ENCODE data around the gene GTPBP10. TPM values are rescaled to one million over a fixed set of nuclear protein-coding genes. Genes with fewer than 3 reads are reported as not detected.

The GTPBP10 gene
- total RNA-seq, 1 experiment from 2014 or later: 23.3 TPM

DNA sequence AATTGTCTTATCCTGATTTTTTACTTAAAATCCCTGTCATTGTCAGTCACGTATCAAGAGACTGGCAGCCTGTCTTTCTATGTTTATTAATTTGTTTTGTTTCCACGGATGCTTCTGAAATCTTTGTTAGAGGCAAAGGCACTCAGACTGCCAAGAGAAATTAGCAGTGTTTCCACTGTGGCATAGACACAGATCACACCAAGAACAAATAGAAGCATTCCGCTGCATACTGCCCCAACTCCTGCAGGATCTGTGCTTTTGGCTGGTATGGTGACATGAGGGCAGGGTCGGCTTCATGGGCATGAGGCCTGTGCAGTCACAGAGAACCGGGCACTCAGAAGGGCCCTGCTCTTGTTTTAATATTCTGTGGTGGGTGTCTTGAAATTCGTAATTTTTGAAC is 75.1 kb downstream of the GTPBP10 start:
- no peak overlapping the region for H3T11ph ChIP-seq (ENCODE audit: low read length)
- no peak overlapping the region for H4K8ac ChIP-seq (replicated peaks; ENCODE audit: insufficient read length, low read depth, low read length)
- no peak overlapping the region for H3K4me2 ChIP-seq (ENCODE audit: insufficient read depth, insufficient read length, low read length)
- H3K9me3 ChIP-seq (ENCODE audit: control insufficient read depth, low read depth, low read length): peaks cover 4% of the 10 kb centered on the region
- H2AFZ ChIP-seq (ENCODE audit: low read length): no peak overlapping the region
- Mint-ChIP-seq H3K27ac (peak overlapping the region in 1 of 3 experiments; percentile 77; a peak in 1 of 7 replicates), H3K36me3 (ENCODE audit: insufficient read depth in 1 of 3, low read depth in 3 of 3) (peaks cover 5 to 13% (median 7%) of the 10 kb centered on the region in 3 experiments; a peak in 6 of 7 replicates), H3K27me3 (ENCODE audit: low read depth) (no peaks in the 10 kb centered on the region), H3K9me3 (peaks cover 5 to 13% of the 10 kb centered on the region in 2 experiments; a peak in 4 of 5 replicates), H3K4me1 (no peaks in the 10 kb centered on the region), H3K4me3 (no peak overlapping the region)
- no peak overlapping the region for H3K4ac ChIP-seq (ENCODE audit: low read depth, low read length)
- no peak overlapping the region for H4K5ac ChIP-seq (ENCODE audit: insufficient read length, low read depth, low read length)
- H2BK20ac ChIP-seq (ENCODE audit: low read depth, low read length, poor library complexity, severe bottlenecking): no peak overlapping the region
- no peak overlapping the region for H3K18ac ChIP-seq (ENCODE audit: insufficient read length, low read depth, low read length)
- no peaks in the 10 kb centered on the region for H3K79me2 ChIP-seq (ENCODE audit: insufficient read depth, low read length)
- H2AK5ac ChIP-seq (ENCODE audit: insufficient read length, low read length): no peak overlapping the region
- no peak overlapping the region for H2BK15ac ChIP-seq (ENCODE audit: low read depth, low read length)
- H3K56ac ChIP-seq (ENCODE audit: insufficient read length, low read depth, low read length): no peak overlapping the region
- H3K79me1 ChIP-seq (ENCODE audit: insufficient read depth, low read depth, low read length, poor library complexity, severe bottlenecking): no peaks in the 10 kb centered on the region
- H2BK12ac ChIP-seq (ENCODE audit: insufficient read length, low read depth, low read length): no peak overlapping the region
- H3K27ac ChIP-seq (ENCODE audit: insufficient read length, low read depth, low read length): no peak overlapping the region
- no peaks in the 10 kb centered on the region for H3K4me1 ChIP-seq (ENCODE audit: insufficient read depth, low read length)
- DNase-seq: no peak
- no peak overlapping the region for H3K14ac ChIP-seq (ENCODE audit: insufficient read depth, low read length)
- no peak overlapping the region for H4K91ac ChIP-seq (ENCODE audit: insufficient read length, low read depth, low read length)
- H3K23ac ChIP-seq (ENCODE audit: insufficient read length, low read depth, low read length): no peak overlapping the region
- no peak overlapping the region for H2BK120ac ChIP-seq (ENCODE audit: low read depth, low read length, poor library complexity, severe bottlenecking)
- no peaks in the 10 kb centered on the region for H3K23me2 ChIP-seq (ENCODE audit: insufficient read length, low read depth, low read length, poor library complexity, severe bottlenecking)
- TF ChIP-seq, protein P1, sequence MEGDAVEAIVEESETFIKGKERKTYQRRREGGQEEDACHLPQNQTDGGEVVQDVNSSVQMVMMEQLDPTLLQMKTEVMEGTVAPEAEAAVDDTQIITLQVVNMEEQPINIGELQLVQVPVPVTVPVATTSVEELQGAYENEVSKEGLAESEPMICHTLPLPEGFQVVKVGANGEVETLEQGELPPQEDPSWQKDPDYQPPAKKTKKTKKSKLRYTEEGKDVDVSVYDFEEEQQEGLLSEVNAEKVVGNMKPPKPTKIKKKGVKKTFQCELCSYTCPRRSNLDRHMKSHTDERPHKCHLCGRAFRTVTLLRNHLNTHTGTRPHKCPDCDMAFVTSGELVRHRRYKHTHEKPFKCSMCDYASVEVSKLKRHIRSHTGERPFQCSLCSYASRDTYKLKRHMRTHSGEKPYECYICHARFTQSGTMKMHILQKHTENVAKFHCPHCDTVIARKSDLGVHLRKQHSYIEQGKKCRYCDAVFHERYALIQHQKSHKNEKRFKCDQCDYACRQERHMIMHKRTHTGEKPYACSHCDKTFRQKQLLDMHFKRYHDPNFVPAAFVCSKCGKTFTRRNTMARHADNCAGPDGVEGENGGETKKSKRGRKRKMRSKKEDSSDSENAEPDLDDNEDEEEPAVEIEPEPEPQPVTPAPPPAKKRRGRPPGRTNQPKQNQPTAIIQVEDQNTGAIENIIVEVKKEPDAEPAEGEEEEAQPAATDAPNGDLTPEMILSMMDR (conservative IDR thresholded peaks at IDR 0.05): no peak
- H3K9ac ChIP-seq (ENCODE audit: extremely low read depth, insufficient read length, low read length): no peak overlapping the region
- H4K20me1 ChIP-seq (ENCODE audit: control insufficient read depth, insufficient read depth, insufficient read length): no peaks in the 10 kb centered on the region
- no CpG with 5 or more reads among the region's 6 CpGs for WGBS (ENCODE audit: extremely low coverage, insufficient read length, low lambda C conversion rate)
- no peak overlapping the region for H2BK5ac ChIP-seq (ENCODE audit: insufficient read length, low read length)
- no peaks in the 10 kb centered on the region for H3K27me3 ChIP-seq (ENCODE audit: insufficient read depth, low read length)
